OCI-LY3 (cell line): Measurements from ENCODE around the gene ASTN2.

Experiments
- H2AFZ ChIP-seq: fragments of 200-600, 300-600 bp; shearing (Covaris generic); 2 replicates; pipeline ENCODE4 v1.6.0; 2014; ENCODE audit warnings: antibody characterized with exemption, low read depth, low read length
- H3K27ac ChIP-seq: fragments of 200-600, 300-600 bp; sonication (generic); 2 replicates; pipeline ENCODE4 v1.5.1; 2014; ENCODE audit warnings: mild to moderate bottlenecking, low read length, moderate library complexity, mixed read lengths
- H3K27me3 ChIP-seq: fragments of 200-600, 300-600 bp; sonication (generic); 2 replicates; pipeline ENCODE4 v1.6.1; 2014; ENCODE audit warnings: low read depth, low read length, mixed read lengths
- H3K36me3 ChIP-seq: fragments of 200-600, 300-600 bp; sonication (generic); replicated peaks from 2 replicates; pipeline ENCODE3; 2014; ENCODE audit warnings: low read depth, low read length, mixed read lengths
- H3K4me1 ChIP-seq: fragments of 300-600, 200-600 bp; sonication (generic); 2 replicates; pipeline ENCODE4 v1.6.1; 2014; ENCODE audit warnings: low read length, mixed read lengths
- H3K4me2 ChIP-seq: fragments of 200-600, 300-600 bp; sonication (generic); 2 replicates; pipeline ENCODE4 v1.6.1; 2014; ENCODE audit warnings: low read length, mixed read lengths
- H3K4me3 ChIP-seq: fragments of 300-600, 200-600 bp; sonication (generic); 2 replicates; pipeline ENCODE4 v1.5.1; 2014; ENCODE audit warnings: antibody characterized with exemption, mild to moderate bottlenecking, low read length, moderate library complexity
- H3K79me2 ChIP-seq: fragments of 300-600, 200-600 bp; shearing (Covaris generic); 2 replicates; pipeline ENCODE4 v1.6.1; 2014; ENCODE audit warnings: mild to moderate bottlenecking, low read length, mixed read lengths
- H3K9ac ChIP-seq: fragments of 300-600, 200-600 bp; shearing (Covaris generic); 2 replicates; pipeline ENCODE4 v1.6.0; 2014; ENCODE audit warnings: mild to moderate bottlenecking, low read length, moderate library complexity
- H3K9me3 ChIP-seq: fragments of 200-600, 300-600 bp; shearing (Covaris generic); 2 replicates; pipeline ENCODE4 v1.6.1; 2014; ENCODE audit warnings: low read length, mixed read lengths; ENCODE audit not compliant: insufficient read depth
- H4K20me1 ChIP-seq: fragments of 200-600, 300-600 bp; sonication (generic); 2 replicates; pipeline ENCODE4 v1.6.1; 2016; ENCODE audit warnings: low read length, mixed read lengths; ENCODE audit not compliant: insufficient read depth
- EZH2phosphoT487 ChIP-seq: fragments of 200-600 bp; shearing (Covaris generic); IDR thresholded peaks from 2 replicates; pipeline ENCODE4 v1.6.1; 2018; ENCODE audit warnings: antibody characterized with exemption, mixed run types, low read depth
- TF ChIP-seq, protein P1 (sequence below): fragments of 200-600, 300-600 bp; sonication (generic); IDR thresholded peaks from 2 replicates; pipeline ENCODE4 v1.5.1; 2014; ENCODE audit warnings: antibody characterized with exemption, low read length, low read depth

Gene ASTN2

DNA sequence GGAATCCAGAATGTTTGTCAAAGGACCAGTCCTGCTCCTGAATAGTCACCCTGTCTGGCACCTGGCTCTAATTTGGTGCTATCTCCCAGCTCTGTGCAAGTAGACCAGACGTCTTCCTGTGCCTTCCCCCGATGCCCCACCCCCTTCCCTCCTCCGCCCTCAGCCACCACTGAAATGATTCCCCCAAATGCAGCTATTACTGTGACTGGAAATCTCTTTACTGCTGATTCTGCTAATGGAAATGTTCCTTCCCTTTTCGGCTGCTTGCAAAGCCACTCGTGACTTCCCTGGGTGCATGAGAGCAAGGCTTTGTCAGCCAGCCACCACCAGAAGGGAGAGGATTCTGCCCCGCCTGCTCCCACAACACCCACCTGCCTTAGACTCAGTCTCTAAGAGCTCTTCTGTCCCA is 11.4 kb downstream of the ASTN2 start:
- Histone ChIP-seq H3K9me3 (no peaks in the 10 kb centered on the region), H2AFZ (no peak overlapping the region), H3K9ac (no peak overlapping the region), H3K4me1 (no peaks in the 10 kb centered on the region), H3K36me3 (no peaks in the 10 kb centered on the region), H3K4me2 (no peak overlapping the region), H3K79me2 (no peaks in the 10 kb centered on the region), H3K27me3 (peaks cover 28% of the 10 kb centered on the region), H4K20me1 (no peaks in the 10 kb centered on the region), H3K27ac (no peak overlapping the region), H3K4me3 (no peak overlapping the region)
- TF ChIP-seq EZH2phosphoT487, result no peak
- TF ChIP-seq, protein P1, sequence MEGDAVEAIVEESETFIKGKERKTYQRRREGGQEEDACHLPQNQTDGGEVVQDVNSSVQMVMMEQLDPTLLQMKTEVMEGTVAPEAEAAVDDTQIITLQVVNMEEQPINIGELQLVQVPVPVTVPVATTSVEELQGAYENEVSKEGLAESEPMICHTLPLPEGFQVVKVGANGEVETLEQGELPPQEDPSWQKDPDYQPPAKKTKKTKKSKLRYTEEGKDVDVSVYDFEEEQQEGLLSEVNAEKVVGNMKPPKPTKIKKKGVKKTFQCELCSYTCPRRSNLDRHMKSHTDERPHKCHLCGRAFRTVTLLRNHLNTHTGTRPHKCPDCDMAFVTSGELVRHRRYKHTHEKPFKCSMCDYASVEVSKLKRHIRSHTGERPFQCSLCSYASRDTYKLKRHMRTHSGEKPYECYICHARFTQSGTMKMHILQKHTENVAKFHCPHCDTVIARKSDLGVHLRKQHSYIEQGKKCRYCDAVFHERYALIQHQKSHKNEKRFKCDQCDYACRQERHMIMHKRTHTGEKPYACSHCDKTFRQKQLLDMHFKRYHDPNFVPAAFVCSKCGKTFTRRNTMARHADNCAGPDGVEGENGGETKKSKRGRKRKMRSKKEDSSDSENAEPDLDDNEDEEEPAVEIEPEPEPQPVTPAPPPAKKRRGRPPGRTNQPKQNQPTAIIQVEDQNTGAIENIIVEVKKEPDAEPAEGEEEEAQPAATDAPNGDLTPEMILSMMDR, result no peak

DNA sequence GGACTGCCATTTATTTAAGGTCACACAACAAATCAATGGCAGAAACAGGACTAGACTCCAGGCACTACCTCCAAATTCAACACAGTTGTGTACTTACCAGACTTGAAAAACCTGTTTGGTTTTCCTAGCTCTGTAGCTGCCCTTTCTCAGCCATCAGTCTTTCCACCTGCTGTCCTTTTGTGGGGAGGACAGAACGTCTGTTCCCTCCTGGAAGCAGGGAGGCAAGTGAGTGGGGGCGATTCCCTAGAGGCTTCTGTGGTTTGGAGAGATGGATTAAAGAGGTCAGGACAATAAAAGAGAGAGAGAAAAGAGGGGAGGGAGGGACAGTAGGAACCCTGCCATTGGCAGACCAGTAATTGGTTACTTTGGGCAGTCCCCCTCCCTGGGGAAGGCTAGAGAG is 14.7 kb downstream of the ASTN2 start:
- Histone ChIP-seq H3K9me3 (no peaks in the 10 kb centered on the region), H3K4me1 (no peaks in the 10 kb centered on the region), H3K36me3 (no peaks in the 10 kb centered on the region), H3K4me2 (no peak overlapping the region), H3K9ac (no peak overlapping the region), H3K27me3 (peaks cover 15% of the 10 kb centered on the region), H3K79me2 (no peaks in the 10 kb centered on the region), H4K20me1 (no peaks in the 10 kb centered on the region), H3K27ac (no peak overlapping the region), H3K4me3 (no peak overlapping the region), H2AFZ (no peak overlapping the region)
- TF ChIP-seq, protein P1, result no peak
- no peak for TF ChIP-seq EZH2phosphoT487

DNA sequence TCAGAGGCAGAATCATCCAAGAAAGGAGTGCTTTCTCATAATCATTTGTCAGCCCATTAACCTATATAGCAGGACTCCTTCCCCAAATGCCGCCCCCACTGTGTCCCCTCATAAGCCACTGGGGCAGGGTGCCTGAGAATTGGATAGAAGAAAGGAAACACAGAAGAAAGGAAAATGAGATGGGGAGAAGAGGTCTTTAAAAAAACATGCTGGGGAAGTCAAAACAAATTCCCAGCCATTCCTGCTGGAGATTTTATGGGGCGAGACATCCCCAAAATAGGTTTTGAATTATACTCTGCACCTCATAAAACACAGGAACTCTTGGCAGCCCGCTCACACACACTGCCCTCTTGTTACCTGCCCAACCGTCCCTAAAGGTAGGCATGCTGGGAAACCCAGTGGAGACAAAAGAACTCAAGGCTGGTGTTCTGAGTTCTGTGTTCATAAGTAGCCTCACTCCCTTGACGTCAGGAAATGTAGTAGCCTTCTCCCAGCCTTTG is 19.7 kb downstream of the ASTN2 start:
- Histone ChIP-seq H4K20me1 (no peaks in the 10 kb centered on the region), H2AFZ (no peak overlapping the region), H3K27ac (no peak overlapping the region), H3K27me3 (peaks cover 6% of the 10 kb centered on the region; the same call in 1 of the 2 replicates), H3K4me3 (no peak overlapping the region), H3K79me2 (no peaks in the 10 kb centered on the region), H3K36me3 (no peaks in the 10 kb centered on the region), H3K4me2 (no peak overlapping the region), H3K9me3 (no peaks in the 10 kb centered on the region), H3K9ac (no peak overlapping the region), H3K4me1 (no peaks in the 10 kb centered on the region)
- TF ChIP-seq, protein P1, result no peak
- TF ChIP-seq EZH2phosphoT487, result no peak

DNA sequence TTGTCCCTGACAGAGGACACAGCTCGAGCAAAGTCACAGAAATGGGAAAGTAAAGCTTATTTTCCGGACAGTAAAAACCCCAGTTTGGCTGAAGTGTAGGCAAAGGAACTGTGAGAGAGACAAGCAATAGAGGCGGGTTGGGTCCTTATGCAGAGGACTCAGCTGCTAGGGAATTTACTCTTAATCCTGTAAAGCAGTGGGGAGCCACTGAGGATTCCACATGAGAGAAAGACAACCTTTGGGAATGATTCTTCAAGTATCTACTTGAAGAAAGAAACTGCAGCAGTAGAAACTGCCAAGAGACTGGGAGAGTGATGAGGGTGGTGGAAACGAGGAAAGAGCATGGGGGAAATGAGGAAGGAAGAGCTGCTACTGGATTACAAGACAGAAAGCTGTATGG is 20.2 kb downstream of the ASTN2 start:
- no peak overlapping the region for H3K27ac ChIP-seq
- TF ChIP-seq, protein P1, result no peak
- no peak for TF ChIP-seq EZH2phosphoT487
- no peaks in the 10 kb centered on the region for H3K79me2 ChIP-seq
- H3K4me1 ChIP-seq, result no peaks in the 10 kb centered on the region
- H3K4me3 ChIP-seq, result no peak overlapping the region
- H2AFZ ChIP-seq, result no peak overlapping the region
- H3K4me2 ChIP-seq, result no peak overlapping the region
- no peaks in the 10 kb centered on the region for H4K20me1 ChIP-seq
- no peak overlapping the region for H3K9ac ChIP-seq
- H3K36me3 ChIP-seq, result no peaks in the 10 kb centered on the region
- no peaks in the 10 kb centered on the region for H3K9me3 ChIP-seq
- peaks cover 4% of the 10 kb centered on the region; the same call in 1 of the 2 replicates for H3K27me3 ChIP-seq
